Neural cell (in vitro differentiated cells): ENCODE measurements around the gene GPSM1. TPM values are rescaled to one million over a fixed set of nuclear protein-coding genes. Genes with fewer than 3 reads are reported as not detected.

Experiments
- H2AFZ ChIP-seq: fragments of 200-600, 300-800 bp; sonication (generic), shearing (Covaris generic); 2 replicates; pipeline ENCODE4 v1.6.0; 2014; ENCODE audit warnings: low read depth, mild to moderate bottlenecking, antibody characterized with exemption, low read length, moderate library complexity
- H3F3A ChIP-seq: fragments of 200-600 bp; shearing (Covaris generic); 2 replicates; pipeline ENCODE4 v1.6.1; 2016; ENCODE audit warnings: mild to moderate bottlenecking, moderate library complexity, mixed read lengths, antibody characterized with exemption, low read length; ENCODE audit not compliant: insufficient read depth, poor library complexity, severe bottlenecking
- H3K27ac ChIP-seq: fragments of 200-600, 300-800 bp; sonication (generic), shearing (Covaris generic); 2 replicates; pipeline ENCODE4 v1.5.1; 2014; ENCODE audit warnings: mild to moderate bottlenecking, low read length, moderate library complexity
- H3K27me3 ChIP-seq: fragments of 300-800, 200-600 bp; sonication (generic), shearing (Covaris generic); 2 replicates; pipeline ENCODE4 v1.6.0; 2014; ENCODE audit warnings: mild to moderate bottlenecking, low read depth, low read length, moderate library complexity; ENCODE audit not compliant: insufficient read depth
- H3K36me3 ChIP-seq: fragments of 300-800, 200-600 bp; sonication (generic), shearing (Covaris generic); 2 replicates; pipeline ENCODE4 v1.5.1; 2014; ENCODE audit warnings: mild to moderate bottlenecking, antibody characterized with exemption, low read length, moderate library complexity; ENCODE audit not compliant: insufficient read depth
- H3K4me2 ChIP-seq: fragments of 300-800, 200-600 bp; sonication (generic), shearing (Covaris generic); 2 replicates; pipeline ENCODE4 v1.6.0; 2014; ENCODE audit warnings: mild to moderate bottlenecking, low read length
- H3K4me3 ChIP-seq: fragments of 300-800, 200-600 bp; sonication (generic), shearing (Covaris generic); 2 replicates; pipeline ENCODE4 v1.5.1; 2014; ENCODE audit warnings: mild to moderate bottlenecking, low read length, moderate library complexity
- H3K79me2 ChIP-seq: fragments of 200-600 bp; shearing (Covaris generic); replicated peaks from 2 replicates; pipeline ENCODE4 v1.6.0; 2014; ENCODE audit warnings: mild to moderate bottlenecking, low read length, moderate library complexity; ENCODE audit not compliant: insufficient read depth
- H3K9ac ChIP-seq: fragments of 300-800, 200-600 bp; sonication (generic), shearing (Covaris generic); 2 replicates; pipeline ENCODE4 v1.6.1; 2016; ENCODE audit warnings: mild to moderate bottlenecking, low read length, mixed read lengths
- H3K9me2 ChIP-seq: fragments of 200-600 bp; shearing (Covaris generic); 2 replicates; pipeline ENCODE4 v1.6.1; 2016; ENCODE audit warnings: mild to moderate bottlenecking, low read length, mixed read lengths; ENCODE audit not compliant: insufficient read depth
- H3K9me3 ChIP-seq: fragments of 200-600, 300-800 bp; sonication (generic), shearing (Covaris generic); 2 replicates; pipeline ENCODE4 v1.6.1; 2016; ENCODE audit warnings: mild to moderate bottlenecking, mixed run types, low read length, moderate library complexity, mixed read lengths
- H4K20me1 ChIP-seq: fragments of 200-600 bp; shearing (Covaris generic); 2 replicates; pipeline ENCODE4 v1.6.1; 2016; ENCODE audit warnings: mild to moderate bottlenecking, mixed run types; ENCODE audit not compliant: insufficient read depth
- CTCF ChIP-seq: fragments of 450-650 bp; IDR thresholded peaks from 2 replicates; pipeline ENCODE4 v1.5.1; 2014; ENCODE audit warnings: antibody characterized with exemption, mild to moderate bottlenecking, moderate library complexity; ENCODE audit not compliant: poor library complexity, severe bottlenecking
- EP300 ChIP-seq: fragments of 450-650 bp; conservative IDR thresholded peaks from 2 replicates; pipeline ENCODE4 v1.6.1; 2014; ENCODE audit warnings: antibody characterized with exemption, mild to moderate bottlenecking, moderate library complexity; ENCODE audit not compliant: poor library complexity, severe bottlenecking
- EZH2 ChIP-seq: fragments of 200-600, 300-800 bp; shearing (Covaris generic), sonication (generic); IDR thresholded peaks from 2 replicates; pipeline ENCODE4 v1.6.1; 2014; ENCODE audit warnings: antibody characterized with exemption, low read length, borderline replicate concordance, mild to moderate bottlenecking; ENCODE audit not compliant: insufficient read depth, poor library complexity, severe bottlenecking
- MXI1 ChIP-seq: fragments of 450-650 bp; conservative IDR thresholded peaks from 2 replicates; pipeline ENCODE4 v1.6.1; 2014; ENCODE audit warnings: antibody characterized with exemption, mild to moderate bottlenecking; ENCODE audit not compliant: poor library complexity, severe bottlenecking
- POLR2AphosphoS5 ChIP-seq: IDR thresholded peaks from 2 replicates; pipeline ENCODE4 v1.6.1; 2012
- RAD21 ChIP-seq: fragments of 450-650 bp; conservative IDR thresholded peaks from 2 replicates; pipeline ENCODE4 v1.6.1; 2014; ENCODE audit warnings: antibody characterized with exemption, mild to moderate bottlenecking, moderate library complexity
- REST ChIP-seq: IDR thresholded peaks from 2 replicates; pipeline ENCODE4 v1.6.1; 2012; ENCODE audit warnings: borderline replicate concordance
- SMC3 ChIP-seq: fragments of 450-650 bp; conservative IDR thresholded peaks from 2 replicates; pipeline ENCODE4 v1.6.1; 2014; ENCODE audit warnings: antibody characterized with exemption, mild to moderate bottlenecking, moderate library complexity; ENCODE audit not compliant: poor library complexity
- TAF1 ChIP-seq: IDR thresholded peaks from 2 replicates; pipeline ENCODE4 v1.6.1; 2012; ENCODE audit warnings: low read depth
- polyA plus RNA-seq: library from polyadenylated mRNA; depleted of rRNA; stranded (reverse); fragments of >200 nt; gene quantifications from 2 replicates; pipeline ENCODE4 v1.2.3, GENCODE V29; 2014

The GPSM1 gene
- polyA plus RNA-seq, 1 donor from 2014 or later = 117 TPM

- H3F3A ChIP-seq = no peaks in the 10 kb centered on the region
- H3K27ac ChIP-seq = no peak overlapping the region
- H3K79me2 ChIP-seq = no peaks in the 10 kb centered on the region
- H3K4me3 ChIP-seq = no peak overlapping the region
- no peak for TF ChIP-seq EZH2
- no peak for TF ChIP-seq REST
- TF ChIP-seq RAD21 = no peak
- TF ChIP-seq POLR2AphosphoS5 = no peak
- no peak for TF ChIP-seq EP300
- no peak for TF ChIP-seq MXI1
- TF ChIP-seq SMC3 = no peak
- TF ChIP-seq CTCF = no peak
- no peak for TF ChIP-seq TAF1
- H2AFZ ChIP-seq = no peak overlapping the region
- H3K9ac ChIP-seq = no peak overlapping the region
- H3K9me2 ChIP-seq = no peaks in the 10 kb centered on the region
- no peaks in the 10 kb centered on the region for H3K36me3 ChIP-seq
- H4K20me1 ChIP-seq = no peaks in the 10 kb centered on the region
- H3K9me3 ChIP-seq = no peaks in the 10 kb centered on the region
- no peak overlapping the region for H3K4me2 ChIP-seq
- no peaks in the 10 kb centered on the region for H3K27me3 ChIP-seq
These were observed 36.8 kb upstream of the GPSM1 start for GRCh38 chr9:136290508-136291000.

GRCh38 chr9:136291306-136292025 is 35.9 kb upstream of the GPSM1 start:
- H3K79me2 ChIP-seq = no peaks in the 10 kb centered on the region
- H3K4me3 ChIP-seq = no peak overlapping the region
- no peak overlapping the region for H3K4me2 ChIP-seq
- no peaks in the 10 kb centered on the region for H3K9me3 ChIP-seq
- no peak for TF ChIP-seq EZH2
- no peak for TF ChIP-seq SMC3
- TF ChIP-seq MXI1 = no peak
- TF ChIP-seq RAD21 = no peak
- no peak for TF ChIP-seq REST
- TF ChIP-seq TAF1 = no peak
- TF ChIP-seq CTCF = no peak
- TF ChIP-seq EP300 = no peak
- TF ChIP-seq POLR2AphosphoS5 = no peak
- H3K27ac ChIP-seq = no peak overlapping the region
- no peaks in the 10 kb centered on the region for H3K36me3 ChIP-seq
- no peaks in the 10 kb centered on the region for H3F3A ChIP-seq
- no peaks in the 10 kb centered on the region for H4K20me1 ChIP-seq
- H3K9ac ChIP-seq = no peak overlapping the region
- no peaks in the 10 kb centered on the region for H3K9me2 ChIP-seq
- no peaks in the 10 kb centered on the region for H3K27me3 ChIP-seq
- H2AFZ ChIP-seq = no peak overlapping the region
